ENCODE measurements around the gene LPCAT4.
"Not testable (repeated sequence)": the region's sequence is repeated elsewhere in the genome, so short reads cannot be mapped to it uniquely, and the experiment has no call there.

GRCh38 chr15:34381829-34382521 lies 15.0 kb upstream of the LPCAT4 start:
- not testable (repeated sequence) for TF ChIP-seq CTCF (IDR thresholded peaks at IDR 0.05; ENCODE audit: low read depth, low read length); POLR2A (IDR thresholded peaks at IDR 0.05; ENCODE audit: extremely low read depth, insufficient read length); MAX (IDR thresholded peaks at IDR 0.05; ENCODE audit: low read depth, low read length)
